Activated CD8-positive, alpha-beta memory T cell treated with anti-CD3 and anti-CD28 coated beads, Interleukin-2, amount 50 U/mL, for 48 hours (primary cell): Measurements from ENCODE around the gene VAV3.

ENCODE experiments used
- DNase-seq: peaks from one replicate; pipeline ENCODE4 v3.0.0-alpha.2; 2020

VAV3 gene

DNA sequence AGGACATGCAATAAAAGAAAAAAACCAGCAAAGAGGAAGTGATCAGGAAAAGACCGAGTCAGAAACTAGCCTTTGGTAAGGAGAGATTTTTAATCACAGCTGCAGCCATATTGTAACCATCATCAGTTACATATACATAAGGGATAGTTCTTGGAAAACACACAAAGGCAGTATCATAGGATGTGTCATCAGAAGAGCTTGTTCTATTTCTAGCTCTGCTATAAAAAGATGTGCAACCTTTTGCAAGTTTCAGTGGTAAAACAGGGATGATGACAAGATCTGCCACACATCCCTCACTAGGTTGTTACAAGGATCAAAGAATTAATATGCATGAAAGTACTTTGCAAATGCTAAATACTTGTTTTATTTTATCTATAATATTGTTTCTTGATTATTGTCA lies 342.0 kb downstream of the VAV3 start:
- no peak for DNase-seq

DNA sequence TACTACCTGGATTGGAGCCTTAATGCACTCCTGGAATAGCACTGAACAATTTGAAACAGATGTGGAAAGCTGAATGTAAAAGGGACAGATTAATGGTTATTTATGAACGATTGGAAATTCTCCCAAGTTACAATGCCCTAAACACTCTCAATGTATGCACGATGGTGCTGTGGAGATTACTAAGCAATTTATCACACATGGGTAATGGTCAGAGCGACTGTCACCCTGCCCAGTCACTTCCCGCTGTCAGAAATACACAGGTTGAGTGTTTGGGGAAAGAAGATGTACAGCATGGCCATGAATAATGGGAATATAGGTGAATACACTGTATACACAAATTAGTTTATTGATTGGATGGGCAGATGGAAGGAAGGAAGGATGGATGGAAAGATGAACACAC lies 342.4 kb downstream of the VAV3 start:
- DNase-seq = no peak

DNA sequence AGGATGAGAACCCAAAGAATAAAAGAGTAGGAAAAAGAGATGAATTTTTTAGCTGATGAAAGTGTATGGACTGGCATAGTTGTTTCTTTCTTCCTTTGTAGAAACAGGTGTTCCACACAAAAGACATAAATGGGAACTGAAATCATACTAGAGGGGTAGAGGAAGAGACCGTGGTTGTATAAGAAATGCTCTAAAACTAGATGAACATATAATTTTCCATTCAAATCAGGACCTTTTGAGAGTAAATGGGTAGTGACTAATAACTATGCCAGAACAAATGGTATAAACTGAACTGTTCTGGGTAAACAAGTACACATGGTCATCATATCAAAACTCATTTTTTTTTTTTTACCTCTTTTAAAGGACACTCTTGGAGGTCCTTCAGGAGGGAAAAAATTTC lies 344.2 kb downstream of the VAV3 start:
- no peak for DNase-seq

DNA sequence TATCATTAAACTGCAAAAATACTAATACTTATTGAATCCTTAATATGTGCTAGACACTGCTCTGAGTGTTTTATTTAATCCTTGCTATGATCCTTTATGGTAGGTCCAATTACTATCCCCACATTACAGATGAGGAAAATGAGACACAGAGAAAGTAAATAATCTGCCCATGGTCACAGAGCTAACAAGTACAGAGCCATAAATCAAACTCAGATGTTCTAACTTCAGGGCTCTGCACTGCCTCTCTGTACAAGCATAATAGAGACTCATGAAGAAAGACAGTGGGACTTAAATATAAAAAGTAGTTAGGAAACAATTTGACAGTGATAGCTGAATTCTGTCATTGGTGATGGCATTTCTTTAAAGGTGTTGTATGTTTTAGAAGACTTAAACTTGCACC lies 346.4 kb downstream of the VAV3 start:
- no peak for DNase-seq

DNA sequence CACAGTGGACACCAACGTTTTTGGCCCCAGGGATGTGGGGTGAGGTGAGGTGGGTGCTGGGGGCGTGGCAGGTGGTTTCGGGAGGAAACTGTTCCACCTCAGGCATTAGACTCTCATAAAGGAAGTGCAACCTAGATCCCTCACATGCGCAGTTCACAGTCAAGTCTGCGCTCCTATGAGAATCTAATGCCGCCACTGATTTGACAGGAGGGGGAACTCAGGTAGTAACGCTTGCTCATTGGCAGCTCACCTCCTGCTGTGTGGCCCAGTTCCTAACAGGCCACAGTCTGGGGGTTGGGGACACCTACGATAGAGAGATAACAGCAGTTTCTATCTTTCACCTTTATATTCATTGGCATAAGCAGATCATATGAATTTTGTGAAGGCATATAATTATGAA lies 347.1 kb downstream of the VAV3 start:
- no peak for DNase-seq

DNA sequence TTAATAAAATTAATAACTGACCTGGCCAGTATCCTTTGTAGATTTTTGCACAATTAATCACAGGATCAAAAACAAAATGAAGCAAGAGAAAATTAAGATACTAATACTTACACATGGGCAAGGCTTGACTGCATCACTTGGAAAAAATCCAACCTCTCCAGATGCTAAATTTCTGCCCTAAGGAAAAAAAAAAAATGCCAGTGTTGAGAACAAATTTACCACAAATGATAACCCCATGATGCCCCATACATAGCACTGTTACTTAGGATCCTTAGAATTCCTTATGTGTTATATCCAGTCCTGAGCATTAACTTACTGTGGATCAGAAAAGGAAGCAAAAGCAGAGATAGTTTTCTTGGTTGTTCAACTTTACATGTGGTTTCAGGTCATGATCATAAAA lies 347.5 kb downstream of the VAV3 start:
- DNase-seq = no peak

DNA sequence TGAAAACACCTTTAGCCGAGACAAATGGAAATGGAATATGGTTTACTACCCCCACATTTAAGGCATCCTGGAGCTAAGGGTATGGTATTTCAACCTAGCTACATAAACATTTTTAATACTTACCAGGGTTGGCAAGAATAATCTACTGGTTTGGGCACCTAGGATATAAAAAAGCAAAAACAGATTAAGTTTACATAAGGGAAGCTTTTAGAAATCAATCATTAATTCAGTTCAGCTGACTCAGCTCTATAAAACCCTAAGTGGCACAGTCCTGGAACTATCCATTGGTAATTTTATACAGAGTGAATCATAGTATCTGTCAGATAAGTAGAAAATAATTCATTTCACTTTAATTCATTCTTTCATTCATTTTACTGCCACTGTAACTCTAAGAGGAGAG lies 355.2 kb downstream of the VAV3 start:
- DNase-seq = no peak

DNA sequence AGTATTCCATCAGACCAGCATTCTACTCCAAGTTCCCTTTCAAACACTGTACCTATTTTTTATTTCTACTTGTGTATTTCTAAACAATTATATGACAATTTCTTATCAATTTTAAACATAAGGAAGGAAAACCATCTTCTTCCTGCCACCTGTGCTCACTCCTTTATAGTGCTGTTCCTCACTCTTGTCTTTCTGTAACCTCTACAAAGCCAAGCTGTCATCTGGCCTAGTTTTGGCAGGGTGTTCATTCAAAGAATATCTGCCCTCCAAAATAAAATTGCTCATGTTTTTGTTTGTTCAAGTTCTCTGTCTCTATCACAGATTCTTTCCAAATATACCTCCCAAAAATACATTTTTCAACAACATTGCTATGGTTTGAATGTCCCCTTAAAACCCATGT lies 360.2 kb downstream of the VAV3 start:
- DNase-seq = no peak

DNA sequence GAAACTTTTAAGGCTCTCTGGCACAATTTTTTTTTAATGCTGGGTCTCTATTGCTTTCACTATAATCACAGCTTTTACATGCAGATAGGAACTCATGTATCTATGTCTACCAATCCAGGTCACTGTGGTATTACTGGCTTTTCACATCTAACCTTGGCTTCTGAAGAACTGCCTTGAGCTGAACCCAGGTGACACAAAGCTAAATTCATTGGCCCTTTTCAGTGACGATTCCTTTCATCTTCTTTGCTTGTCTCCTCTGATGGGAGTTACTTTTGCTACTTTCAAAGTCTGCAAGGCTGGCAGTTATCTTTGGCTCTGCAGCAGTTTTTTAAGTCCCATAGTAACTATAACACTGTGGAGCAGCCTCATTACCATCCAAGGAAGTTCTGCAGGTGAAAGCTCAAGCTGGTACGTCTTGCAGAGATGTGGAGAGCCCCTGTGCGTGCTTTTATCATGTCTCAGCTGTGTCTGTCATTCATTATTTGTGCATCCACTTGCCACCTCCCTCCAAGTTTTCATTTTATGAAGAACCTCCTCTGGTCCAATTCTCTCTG lies 364.3 kb downstream of the VAV3 start:
- DNase-seq = no peak

DNA sequence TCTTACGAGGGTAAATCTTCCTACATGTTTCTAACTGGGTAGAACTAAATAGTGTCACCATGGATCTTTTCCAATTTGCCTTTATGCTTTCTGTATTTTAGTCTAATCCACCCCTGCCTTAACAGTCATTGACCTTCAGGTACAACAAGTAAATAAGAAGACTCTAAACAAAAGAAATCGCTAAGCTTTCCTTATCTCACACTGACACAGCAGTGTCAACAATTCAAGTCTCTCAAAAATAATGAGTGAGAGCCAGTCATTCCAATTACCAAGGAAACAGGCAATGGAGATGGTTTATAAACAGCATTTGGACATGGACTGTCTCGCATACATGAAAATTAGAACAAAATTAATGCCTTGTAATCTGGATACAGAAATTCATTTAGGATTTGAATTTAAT lies 365.8 kb downstream of the VAV3 start:
- DNase-seq = no peak

DNA sequence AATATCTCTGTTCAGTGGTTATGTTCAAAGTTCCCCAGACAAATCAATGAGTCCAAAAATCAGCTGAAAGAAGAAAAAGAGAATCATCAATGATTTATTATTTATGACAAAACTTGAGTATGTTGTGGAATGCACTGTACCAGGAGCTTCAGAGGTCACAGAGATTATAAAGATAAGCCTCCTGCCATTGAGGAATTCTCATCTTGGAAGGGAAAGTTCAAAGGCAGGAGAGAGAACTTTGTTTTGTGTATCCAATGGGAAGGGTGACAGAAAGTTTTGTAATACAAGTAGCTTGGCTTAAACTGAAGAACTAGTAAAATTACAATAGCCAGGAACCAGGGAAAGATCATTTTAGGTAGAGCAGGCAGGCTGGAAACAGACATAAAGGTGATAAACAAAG lies 367.7 kb downstream of the VAV3 start:
- DNase-seq = no peak

DNA sequence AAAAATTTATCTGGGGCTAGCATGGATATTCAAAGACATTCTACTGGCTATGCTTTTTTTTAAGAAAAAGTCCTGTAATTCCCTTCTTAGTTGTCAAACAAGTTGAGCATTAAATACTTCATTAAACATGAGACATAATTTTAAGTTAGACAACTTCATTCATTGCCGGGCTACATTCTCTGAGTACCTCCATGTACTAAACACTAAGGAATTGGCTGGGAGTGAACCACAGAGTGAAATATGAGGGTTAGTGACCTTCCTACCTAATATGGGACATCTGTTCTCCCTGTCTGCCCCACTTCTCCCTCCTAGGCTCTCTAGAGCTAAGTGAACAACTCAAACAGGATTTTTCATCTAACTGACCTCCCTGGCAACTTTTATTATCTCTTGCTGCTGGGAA lies 370.4 kb downstream of the VAV3 start:
- no peak for DNase-seq

DNA sequence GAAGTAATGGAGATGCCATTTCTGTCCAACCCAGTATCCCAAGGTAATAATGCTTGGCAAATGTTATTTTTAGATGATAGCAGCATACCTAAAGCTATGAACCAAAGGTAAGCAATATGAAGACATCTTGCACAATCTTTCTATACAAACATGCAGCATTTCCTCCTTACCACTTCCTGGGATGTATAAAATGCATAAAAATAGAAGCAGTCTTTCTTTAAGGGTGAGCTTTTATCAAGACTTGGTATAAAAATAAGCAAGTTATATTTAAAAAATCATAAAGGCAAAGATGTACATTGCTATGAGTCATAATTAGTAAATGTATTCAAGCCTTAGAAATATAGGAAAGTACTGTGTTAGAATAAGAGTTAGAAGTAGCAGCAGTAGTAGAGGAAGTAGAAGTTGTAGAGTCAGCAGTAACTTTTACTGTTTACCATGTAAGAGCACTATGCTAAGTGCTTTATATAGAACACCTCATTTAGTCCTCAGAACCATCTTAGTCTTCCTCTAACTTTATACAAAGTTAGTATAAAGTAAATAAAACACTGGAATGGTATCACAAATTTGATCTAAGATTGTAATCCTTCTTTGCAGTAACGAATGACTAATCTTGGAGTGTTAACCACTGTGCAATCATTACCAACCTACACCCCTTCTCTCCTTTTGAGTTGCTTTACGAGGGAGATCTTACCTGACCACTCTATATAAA lies 371.3 kb downstream of the VAV3 start:
- no peak for DNase-seq

DNA sequence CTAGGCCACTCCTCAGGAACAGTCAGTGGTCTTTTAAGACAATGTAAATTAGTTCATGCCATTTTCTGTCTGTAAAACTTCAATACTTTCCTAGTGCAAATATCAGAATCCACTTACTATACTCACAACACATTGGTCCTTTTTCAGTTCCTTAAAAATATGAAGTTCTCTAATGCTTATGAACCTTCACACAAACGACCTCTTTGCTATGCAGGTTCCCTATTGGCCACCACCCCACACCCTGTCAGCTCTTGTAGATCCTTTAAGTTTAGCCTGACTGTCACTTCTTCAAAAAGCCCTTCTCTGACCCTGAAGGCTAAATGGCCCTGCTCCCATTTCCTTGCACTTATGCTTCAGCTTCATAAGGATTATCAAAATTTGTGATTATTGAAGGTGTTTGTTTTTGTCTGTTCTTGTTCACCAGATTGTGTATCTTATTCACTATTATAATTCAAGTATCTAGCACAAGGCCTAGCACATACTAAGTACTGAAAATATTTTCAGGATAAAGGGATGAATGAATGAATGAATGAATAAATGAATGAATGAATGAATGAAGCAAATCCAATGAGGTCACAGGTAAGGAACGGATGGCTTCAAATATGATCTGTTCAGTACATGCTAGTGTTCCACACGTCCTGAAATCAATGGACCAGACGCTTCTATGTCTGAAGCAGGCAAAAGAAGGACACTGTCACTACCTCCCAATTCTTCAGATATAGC lies 373.9 kb downstream of the VAV3 start:
- no peak for DNase-seq

DNA sequence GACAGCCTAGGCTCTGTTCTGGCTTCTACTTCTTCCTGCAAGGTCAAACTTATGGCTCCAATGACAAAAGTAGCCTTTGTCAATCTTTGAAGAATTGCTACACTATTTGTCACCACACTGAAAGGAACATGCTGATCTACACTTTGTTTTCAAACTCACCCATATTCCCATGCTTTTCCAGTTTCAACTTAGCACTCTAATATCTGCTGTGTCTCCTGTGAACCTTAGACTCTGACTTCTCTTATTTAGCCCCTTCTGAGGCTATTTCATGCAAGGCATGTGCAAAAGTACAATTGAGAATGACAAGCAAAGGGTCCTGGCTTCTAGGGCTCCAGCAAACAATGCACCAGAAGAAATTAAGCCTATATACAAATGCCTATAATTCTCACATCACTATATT lies 374.9 kb downstream of the VAV3 start:
- DNase-seq = no peak

DNA sequence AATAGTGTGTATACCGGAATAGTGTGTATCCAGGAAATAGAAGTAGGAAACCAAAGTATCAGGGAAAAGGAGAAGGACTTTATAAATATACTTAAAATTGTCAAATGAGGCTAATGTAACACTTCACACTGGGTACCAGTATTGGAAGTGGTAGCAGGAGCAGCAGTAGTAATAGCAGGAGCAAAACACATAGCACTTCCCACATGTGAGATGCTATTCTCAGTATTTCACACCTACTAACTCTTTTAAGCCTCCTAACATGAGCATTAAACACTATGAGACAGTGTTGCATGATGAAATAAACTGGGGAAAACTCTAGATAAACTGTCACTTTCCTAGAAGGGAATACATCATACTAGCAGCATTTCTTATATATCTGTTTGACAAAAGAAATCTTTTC lies 376.7 kb downstream of the VAV3 start:
- no peak for DNase-seq

DNA sequence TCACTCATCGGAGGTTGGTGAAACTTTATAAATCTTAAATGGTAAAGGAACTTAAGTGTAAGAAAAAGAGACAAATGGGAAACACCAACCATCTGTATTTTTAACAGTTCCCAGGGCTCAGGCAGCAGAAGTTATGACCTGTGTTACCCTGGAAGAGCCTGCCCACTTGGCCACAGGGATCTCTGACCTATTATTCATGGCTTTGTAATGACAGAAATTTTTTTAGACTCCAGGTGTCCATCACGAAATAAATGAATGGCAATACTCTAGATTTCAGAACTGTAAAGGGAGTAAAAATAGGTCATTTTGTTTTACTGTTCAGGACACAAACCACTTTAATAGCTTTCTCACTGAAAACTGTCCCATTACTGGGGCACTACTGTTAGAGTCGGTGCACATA lies 389.8 kb downstream of the VAV3 start:
- no peak for DNase-seq

DNA sequence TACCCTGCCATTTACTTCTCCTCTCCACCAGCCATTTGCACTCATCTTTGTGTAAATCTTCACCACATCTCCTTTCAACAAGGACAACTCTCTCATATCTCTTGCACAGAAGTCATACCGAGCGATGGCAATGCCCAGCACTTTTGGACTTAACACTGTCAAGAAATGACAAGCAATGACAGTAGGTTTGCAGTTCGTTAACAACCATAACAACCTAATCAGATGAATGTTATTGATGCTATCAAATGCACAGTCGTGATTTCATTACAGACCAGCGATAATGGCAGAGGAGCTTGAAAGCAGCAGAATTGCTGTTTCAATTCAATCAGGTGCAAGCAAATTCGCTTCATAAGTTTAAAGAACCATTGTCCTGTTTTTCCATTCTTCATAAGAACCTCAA lies 390.9 kb downstream of the VAV3 start:
- DNase-seq = no peak

DNA sequence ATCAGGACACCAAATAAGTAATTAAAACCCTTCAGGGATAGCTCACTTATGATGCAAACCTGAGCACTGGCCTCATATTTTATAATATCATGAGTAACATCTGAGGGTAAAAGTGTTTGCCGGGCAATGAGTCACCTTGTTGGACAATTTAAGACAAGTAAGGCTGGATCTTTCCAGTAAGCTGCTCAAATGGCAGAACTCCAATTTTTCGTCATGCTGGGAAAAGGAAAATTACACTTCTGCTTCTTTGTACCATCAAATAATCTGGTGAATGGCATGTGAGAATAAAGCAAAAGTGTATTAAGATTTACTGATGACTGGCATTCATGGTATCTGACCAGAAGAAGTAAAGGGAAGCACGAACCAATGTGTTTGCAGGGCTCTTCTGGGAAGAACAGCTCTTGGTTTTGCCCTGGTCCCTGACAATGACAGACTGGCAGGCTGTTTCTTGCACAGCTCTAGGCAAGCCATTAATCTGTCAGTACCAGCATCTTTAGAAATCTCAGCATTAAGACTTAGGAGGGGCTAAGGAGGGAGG lies 392.2 kb downstream of the VAV3 start:
- no peak for DNase-seq

DNA sequence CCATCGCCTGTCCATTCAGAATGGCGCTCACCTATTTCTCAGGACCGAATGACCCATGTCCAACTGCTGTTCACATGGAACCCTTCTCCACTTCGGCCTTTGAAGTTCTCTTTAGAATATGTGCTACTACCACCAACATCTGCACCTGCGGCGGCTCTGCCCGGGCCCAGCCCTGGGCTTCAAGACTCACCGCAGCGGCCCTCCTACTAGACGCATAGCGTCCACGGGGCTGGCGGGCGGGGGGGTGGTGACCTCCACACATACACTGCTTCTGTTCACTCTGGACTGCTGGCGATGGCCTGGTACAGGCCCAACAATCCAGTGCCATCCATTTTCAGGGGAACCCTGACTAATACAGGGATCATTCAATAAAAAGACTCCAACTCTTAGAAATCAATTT lies 394.2 kb downstream of the VAV3 start:
- DNase-seq = no peak

DNA sequence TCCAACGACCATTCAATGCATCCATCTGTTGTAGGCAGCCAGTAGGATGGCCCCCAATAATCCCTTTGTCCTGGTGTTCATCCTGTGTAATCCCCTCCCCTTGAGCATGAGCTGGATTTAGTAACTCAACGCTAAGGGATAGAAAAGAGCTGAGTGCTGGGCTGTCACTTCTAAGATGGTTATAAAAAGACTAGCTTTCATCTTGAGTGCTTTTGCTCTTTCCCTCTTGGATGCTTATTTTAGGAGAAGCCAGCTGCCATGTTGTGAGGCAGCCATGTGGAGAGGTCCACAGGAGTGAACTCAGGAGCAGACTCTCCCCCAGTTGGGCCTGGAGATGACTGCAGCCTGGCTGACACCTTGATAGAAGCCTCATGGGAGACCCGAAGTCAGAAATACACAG lies 401.5 kb downstream of the VAV3 start:
- no peak for DNase-seq

DNA sequence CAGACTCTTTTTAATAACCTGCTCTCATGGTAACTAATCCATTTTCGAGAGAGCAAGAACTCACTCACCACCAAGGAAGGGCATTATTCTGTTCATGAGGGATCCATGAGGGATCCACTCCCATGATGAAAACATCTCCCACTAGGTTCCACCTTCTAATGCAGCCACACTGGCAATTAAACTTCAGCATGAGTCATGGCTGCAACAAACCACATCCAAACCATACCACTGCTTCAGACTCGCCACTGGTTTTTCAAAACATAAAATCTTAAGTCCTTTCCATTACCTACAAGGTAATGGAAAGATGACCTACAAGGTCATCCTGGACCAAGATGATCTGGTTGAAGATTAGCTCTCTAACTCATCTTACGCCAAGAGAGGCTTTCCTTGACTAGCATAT lies 405.1 kb downstream of the VAV3 start:
- DNase-seq = no peak

DNA sequence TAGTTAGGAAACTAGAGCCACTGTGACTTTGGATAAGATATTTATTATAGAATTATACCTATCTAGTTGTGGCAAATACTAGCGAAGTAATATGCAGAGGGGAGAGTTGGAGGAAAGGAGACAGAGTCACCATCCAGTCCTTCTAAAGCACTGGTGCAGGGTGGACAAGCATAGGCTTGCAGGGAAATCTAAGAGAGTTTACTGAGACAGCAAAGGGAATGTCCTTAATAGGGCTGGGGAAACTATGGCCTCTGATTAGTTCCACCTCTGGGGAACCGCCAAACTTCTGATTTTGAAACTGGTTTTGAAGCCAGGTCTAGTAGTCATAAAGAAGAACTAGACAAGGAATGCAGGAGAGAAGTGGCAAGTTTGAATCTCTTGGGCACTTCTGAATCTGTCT lies 407.9 kb downstream of the VAV3 start:
- DNase-seq = no peak

DNA sequence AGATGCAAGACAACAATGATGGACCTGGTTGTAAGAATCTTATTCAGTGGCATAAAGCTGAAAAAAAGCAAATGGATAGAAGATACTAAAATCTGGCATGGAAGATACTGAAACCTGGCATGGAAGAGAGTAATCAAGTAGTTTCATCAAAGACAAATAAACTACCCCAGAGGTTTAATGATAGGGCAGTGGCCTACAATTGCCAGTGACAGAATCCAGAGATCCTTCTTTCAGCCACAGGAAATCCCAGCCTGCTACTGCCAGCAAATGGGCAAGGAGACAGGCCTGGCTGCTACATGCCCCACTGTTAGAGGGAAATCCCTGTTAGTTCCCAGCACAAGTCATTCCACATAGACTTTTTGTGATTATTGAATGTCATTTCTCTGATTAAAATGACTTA lies 409.4 kb downstream of the VAV3 start:
- no peak for DNase-seq

DNA sequence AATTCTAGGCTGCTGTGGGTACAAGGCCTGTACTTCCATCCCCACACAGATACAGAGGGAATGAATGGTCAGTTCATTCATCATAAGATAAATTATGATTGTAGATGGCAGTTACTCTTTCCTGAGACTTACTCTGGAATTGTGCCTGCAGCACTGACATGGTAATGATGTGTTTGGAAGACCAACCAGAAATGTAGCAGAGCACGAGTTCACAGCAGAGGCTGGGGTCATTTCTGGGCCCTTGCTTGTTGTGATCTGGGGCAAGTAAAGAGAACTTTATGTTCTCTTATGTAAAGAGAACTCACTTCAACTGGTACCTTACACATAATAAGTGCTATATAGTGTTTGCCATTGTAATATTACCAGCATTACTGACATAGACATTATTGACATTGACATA lies 412.2 kb downstream of the VAV3 start:
- no peak for DNase-seq
